D341Med (cell line): ENCODE results near the gene CNKSR3.

ENCODE experiments used
- DNase-seq: peaks from one replicate; pipeline ENCODE4 v3.0.0; 2012; ENCODE audit warnings: low spot score

Gene CNKSR3

GRCh38 chr6:154453329-154453728 lies 57.2 kb downstream of the CNKSR3 start:
- no peak for DNase-seq

GRCh38 chr6:154450498-154450897 lies 60.0 kb downstream of the CNKSR3 start:
- DNase-seq = no peak

- peak; percentile 72 for DNase-seq
Measured at GRCh38 chr6:154448448-154449096, 61.9 kb downstream of the CNKSR3 start.

GRCh38 chr6:154447954-154448353 lies 62.5 kb downstream of the CNKSR3 start:
- DNase-seq = no peak

- no peak for DNase-seq
Measured at GRCh38 chr6:154446984-154447383, 63.5 kb downstream of the CNKSR3 start.

GRCh38 chr6:154445417-154445816 lies 65.1 kb downstream of the CNKSR3 start:
- no peak for DNase-seq

GRCh38 chr6:154441995-154442310 lies 68.5 kb downstream of the CNKSR3 start:
- DNase-seq = no peak

GRCh38 chr6:154440422-154441043 lies 70.0 kb downstream of the CNKSR3 start:
- DNase-seq = no peak

- DNase-seq = no peak
Measured at GRCh38 chr6:154440022-154440421, 70.5 kb downstream of the CNKSR3 start.

- no peak for DNase-seq
Measured at GRCh38 chr6:154438882-154439415, 71.5 kb downstream of the CNKSR3 start.

GRCh38 chr6:154435400-154435945 lies 75.0 kb downstream of the CNKSR3 start:
- DNase-seq = no peak

- no peak for DNase-seq
Measured at GRCh38 chr6:154434662-154435061, 75.8 kb downstream of the CNKSR3 start.

GRCh38 chr6:154433477-154434241 lies 76.8 kb downstream of the CNKSR3 start:
- DNase-seq = no peak

GRCh38 chr6:154432533-154433476 lies 77.7 kb downstream of the CNKSR3 start:
- DNase-seq = no peak

GRCh38 chr6:154430481-154430919 lies 80.0 kb downstream of the CNKSR3 start:
- no peak for DNase-seq

GRCh38 chr6:154429711-154430110 lies 80.8 kb downstream of the CNKSR3 start:
- DNase-seq = peak; percentile 64

GRCh38 chr6:154428897-154429296 lies 81.6 kb downstream of the CNKSR3 start:
- no peak for DNase-seq

- no peak for DNase-seq
Measured at GRCh38 chr6:154427446-154427845, 83.0 kb downstream of the CNKSR3 start.

GRCh38 chr6:154426997-154427396 lies 83.5 kb downstream of the CNKSR3 start:
- DNase-seq = no peak

GRCh38 chr6:154425034-154425433 lies 85.5 kb downstream of the CNKSR3 start:
- DNase-seq = no peak

- DNase-seq = no peak
Measured at GRCh38 chr6:154414021-154414813, 96.3 kb downstream of the CNKSR3 start.
